NK-92 (cell line): ENCODE measurements around the gene KATNIP.
"Not testable (repeated sequence)": the region's sequence is repeated elsewhere in the genome, so short reads cannot be mapped to it uniquely, and the experiment has no call there.

ENCODE experiments used
- DNase-seq: peaks from one replicate; lab custom pipeline; 2025; ENCODE audit not compliant: unreplicated experiment; lab: John Stamatoyannopoulos, UW

The KATNIP gene

GRCh38 chr16:27534256-27534655 lies 15.7 kb upstream of the KATNIP start:
- no peak for DNase-seq

DNA sequence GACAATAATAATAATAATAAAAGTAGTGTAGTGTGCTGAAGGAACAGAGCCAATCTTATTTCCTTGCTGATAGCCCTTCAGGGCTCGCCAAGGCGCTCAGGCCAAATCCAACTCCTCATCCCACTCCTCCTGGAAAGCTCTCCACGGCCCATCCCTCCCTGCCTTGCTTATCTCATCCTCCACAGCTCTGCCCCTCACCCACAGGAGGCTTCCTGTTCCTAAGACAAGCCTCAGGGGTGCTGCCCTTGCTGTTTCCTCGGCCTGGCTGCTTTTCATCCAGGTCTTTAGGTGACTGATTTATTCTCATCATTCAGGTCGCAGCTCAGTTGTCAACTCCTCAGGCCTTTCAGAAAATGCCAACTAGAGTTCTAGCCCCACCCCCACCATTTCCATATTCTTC lies 11.4 kb upstream of the KATNIP start:
- no peak for DNase-seq

DNA sequence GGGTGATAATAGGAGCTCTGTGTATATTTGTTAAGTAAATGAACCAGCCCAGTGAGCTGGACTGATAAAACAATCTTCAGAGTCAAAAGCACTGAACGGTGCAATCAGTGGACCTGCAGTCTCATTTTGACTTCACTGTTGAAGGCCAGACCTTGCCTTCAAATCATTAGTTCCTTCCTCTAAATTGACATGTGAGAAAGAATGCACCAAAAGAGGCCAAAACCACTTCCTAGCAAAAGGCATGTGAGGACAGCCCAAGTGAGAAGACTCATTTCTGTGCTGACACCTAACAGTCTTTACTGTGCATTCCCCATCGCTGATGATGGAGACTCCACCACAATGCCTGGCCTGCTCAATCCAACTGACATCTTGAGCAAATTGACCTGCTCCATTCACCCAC lies 10.8 kb upstream of the KATNIP start:
- no peak for DNase-seq

- DNase-seq = no peak
Measured at GRCh38 chr16:27539636-27540035, 10.3 kb upstream of the KATNIP start.

DNA sequence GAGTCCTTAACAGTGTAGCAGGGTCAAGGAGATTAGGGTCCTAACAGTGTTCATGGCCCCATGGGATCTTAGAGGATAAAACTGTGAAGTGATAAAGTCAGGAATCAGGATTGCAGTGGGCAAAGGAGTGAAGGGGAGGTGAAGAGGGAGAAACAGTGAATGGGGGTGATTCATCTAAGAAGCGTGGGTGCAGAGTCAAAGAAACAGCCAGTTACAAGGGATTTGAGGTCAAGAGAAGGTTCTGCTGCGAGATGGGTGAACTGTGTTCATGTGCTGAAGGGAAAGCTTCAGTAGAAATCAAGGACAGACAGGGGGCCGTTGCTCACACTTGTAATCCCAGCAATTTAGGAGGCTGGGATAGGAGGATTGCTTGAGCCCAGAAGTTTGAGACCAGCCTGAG lies 6.1 kb upstream of the KATNIP start:
- DNase-seq = no peak

- no peak for DNase-seq
Measured at GRCh38 chr16:27544671-27545070, 5.3 kb upstream of the KATNIP start.

DNA sequence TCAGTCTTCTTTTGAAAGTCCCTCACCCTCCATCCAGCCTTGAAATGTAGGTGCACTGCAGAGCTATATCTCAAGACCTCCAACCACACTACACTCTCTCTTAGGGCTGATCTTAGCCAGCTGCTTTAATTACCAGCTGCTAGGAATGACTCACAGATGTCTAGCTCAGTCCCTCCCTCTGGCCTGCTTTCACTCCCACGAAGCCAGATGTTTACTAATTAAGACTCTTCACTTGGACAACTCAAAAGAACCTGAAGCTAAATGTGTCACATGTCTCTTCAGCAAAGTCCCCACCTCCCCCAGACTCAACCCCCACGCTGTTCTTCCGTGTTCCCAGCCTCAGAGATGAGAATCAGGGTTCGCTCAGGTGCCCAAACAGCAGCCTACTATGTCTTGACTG lies 2.8 kb upstream of the KATNIP start:
- DNase-seq = no peak

GRCh38 chr16:27547851-27548250 lies 2.1 kb upstream of the KATNIP start:
- DNase-seq = no peak

DNA sequence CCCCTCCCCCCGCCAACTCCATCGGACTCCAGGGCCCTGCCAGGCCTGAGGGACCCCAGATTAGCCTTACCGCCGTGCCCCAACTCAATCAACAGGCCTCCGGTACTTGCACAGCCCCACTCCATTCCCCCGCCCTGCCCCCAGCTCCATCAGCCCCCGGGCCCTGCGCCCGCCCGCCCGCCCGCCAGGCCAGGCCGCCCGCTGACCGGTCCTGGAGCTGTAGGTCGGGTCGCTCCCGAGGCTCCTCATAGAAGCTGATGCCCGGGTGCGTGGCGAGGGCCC lies 539 bp upstream of the KATNIP start:
- no peak for DNase-seq

DNA sequence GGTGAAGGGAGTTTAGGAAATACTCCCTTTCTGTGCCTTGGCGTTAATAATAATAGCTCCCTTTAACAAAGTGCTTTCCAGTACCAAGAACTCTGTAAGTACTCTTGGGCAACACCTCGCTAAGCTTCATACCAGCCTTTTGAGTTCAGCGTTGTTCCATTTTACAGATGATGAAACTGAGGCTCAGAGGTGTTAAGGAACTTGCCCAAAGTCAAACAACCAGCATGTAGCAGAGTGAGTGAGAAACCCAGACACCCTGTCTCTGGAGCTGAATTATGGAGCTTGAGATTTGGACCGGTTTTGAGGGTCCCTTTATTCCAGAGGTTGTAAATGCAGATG lies 607 bp downstream of the KATNIP start:
- DNase-seq = no peak

DNA sequence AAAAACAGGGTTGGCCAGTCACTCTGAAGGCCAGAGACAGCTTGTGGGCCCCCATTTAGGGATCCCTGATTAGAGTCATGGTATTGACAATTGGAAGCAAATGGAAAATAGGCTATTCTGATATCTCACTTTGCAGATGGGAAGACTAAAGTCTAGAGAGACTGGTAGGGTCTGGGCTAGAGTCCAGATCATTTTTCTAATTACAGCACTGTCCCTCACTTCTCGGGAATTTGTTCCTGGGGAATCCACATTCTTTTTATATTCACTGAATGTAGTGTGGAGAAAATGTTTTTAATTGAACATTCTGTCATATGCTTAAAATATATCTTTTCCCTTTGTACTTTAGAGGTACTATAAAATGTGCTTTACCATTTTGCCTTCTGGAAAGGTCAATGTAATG lies 1.1 kb downstream of the KATNIP start:
- DNase-seq = no peak

- DNase-seq = no peak
Measured at GRCh38 chr16:27556471-27556870, 6.5 kb downstream of the KATNIP start.

DNA sequence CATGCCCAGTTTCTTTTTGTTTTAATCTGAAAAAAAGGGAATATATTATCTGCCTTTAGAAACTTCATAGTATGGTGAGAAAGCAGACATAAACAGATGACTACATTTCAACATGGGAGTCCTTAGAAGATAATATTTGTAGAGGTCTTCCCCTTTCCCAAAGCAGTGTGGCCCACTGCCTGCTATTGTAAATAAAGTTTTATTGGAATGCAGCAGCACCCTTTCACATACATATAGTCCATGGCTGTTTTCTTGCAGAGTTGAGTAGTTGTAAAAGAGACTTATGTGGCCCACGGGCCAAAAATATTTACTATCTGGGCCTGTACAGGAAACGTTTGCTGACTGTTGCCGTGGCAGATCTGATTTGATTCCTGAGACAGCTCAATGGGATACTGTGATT lies 8.5 kb downstream of the KATNIP start:
- DNase-seq = no peak

GRCh38 chr16:27558932-27559331 lies 9.0 kb downstream of the KATNIP start:
- no peak for DNase-seq

GRCh38 chr16:27561216-27561615 lies 11.3 kb downstream of the KATNIP start:
- DNase-seq = no peak

- DNase-seq = no peak
Measured at GRCh38 chr16:27564224-27564623, 14.3 kb downstream of the KATNIP start.

- DNase-seq = no peak
Measured at GRCh38 chr16:27566417-27566816, 16.5 kb downstream of the KATNIP start.

DNA sequence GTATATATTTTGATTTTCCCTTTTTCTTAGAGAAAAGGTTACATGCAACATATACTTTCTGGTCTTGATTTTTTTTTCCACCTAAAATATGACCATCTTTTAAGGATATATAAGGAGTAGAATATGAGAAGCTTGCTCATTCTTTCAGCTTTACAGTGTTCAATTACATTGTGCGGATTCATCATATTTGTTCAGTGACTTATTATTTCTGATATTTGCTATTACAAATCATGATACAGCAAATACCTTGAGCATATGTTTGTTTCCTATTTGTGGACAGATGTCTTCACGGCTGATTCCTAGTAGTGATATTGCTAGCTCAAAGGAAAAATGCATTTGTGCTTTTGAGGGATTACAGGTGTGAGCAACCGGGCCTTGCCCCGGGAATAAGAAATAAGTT lies 18.1 kb downstream of the KATNIP start:
- DNase-seq = no peak

DNA sequence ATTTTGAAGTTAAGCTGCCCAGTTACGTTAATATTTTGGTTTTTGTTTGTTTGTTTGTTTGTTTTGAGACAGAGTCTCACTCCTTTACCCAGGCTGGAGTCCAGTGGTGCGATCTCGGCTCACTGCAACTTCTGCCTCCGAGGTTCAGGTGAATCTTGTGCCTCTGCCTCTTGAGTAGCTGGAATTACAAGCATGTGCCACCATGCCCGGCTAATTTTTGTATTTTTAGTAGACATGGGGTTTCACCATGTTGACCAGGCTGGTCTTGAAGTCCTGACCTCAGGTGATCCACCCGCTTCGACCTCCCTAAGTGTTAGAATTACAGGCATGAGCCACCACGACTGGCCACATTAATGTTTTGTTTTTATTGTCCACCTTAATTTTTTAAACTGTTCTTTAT lies 21.0 kb downstream of the KATNIP start:
- DNase-seq = not testable (repeated sequence)

DNA sequence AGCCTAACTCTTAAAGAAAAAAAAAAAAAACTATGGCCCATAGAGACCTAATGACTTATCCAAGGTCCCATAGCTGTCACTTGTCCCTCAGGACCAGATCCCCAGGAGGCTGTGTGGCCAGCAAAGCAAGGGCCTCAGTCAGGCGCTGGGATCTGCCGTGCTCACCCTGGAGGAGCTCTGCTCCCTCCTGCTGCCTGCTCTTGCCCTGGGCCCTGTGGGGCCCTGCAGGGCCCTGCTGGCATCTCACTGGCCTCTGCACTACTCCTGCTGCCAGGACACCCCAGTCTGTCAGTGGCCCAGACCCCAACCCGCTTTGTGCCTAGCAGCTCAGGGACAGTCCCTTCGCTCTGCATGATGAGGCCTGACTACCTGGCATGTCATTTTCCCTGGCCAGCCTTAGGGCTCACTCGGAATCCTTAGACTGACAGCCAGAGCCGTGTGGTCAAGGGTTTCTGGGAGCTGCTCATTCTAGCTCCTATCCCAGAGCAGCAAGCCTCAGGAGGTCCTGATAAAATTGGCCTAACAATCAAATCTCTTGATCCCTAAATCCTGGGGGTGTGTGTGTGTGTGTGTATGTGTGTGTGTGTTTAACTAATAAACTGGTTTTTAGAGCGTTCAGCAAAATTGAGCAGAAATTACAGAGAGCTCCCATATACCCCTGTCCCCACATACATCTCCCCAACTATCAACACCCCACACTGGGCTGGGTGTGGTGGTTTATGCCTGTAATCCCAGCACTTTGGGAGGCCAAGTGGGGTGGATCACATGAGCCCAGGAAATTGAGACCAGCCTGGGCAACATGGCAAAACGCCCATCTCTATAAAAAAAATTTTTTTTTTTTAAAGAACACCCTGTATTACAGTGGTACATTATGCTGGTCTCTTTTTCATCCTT lies 21.7 kb downstream of the KATNIP start:
- no peak for DNase-seq

GRCh38 chr16:27572711-27573110 lies 22.8 kb downstream of the KATNIP start:
- DNase-seq = no peak

DNA sequence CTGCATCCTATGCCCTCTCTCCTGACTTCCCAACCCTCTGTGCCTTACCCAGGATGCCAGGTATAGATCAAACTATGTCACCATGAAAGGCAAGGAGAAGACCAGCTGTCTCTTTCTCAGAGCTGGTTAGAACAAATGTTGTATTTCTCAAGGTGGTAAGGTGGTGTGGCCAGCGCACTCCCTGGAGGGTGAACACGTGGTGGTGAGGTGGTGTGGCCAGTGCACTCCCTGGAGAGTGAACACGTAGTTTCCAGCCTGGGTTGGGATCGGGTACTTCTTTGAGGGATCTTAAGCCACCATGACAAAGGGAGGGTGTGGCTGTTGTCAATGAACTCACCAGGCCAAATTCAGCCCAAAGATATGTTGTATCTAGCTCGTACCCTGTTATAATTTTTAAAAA lies 26.8 kb downstream of the KATNIP start:
- DNase-seq = no peak
